HEK293 (cell line): Measurements from ENCODE around the gene ABCC11.

Experiments
- CTCF ChIP-seq: fragments of 450-650 bp; formaldehyde crosslinking; IDR thresholded peaks from 2 replicates; pipeline ENCODE4 v1.5.1; 2016; ENCODE audit warnings: missing biosample characterization, missing genetic modification characterization
- MEIS1 ChIP-seq: sonication (generic); formaldehyde crosslinking; IDR thresholded peaks from 2 replicates; pipeline ENCODE4 v1.8.1; 2022; ENCODE audit warnings: missing genetic modification reagents, mild to moderate bottlenecking, borderline replicate concordance
- PBX3 ChIP-seq: sonication (generic); formaldehyde crosslinking; IDR thresholded peaks from 2 replicates; pipeline ENCODE4 v1.8.1; 2022; ENCODE audit warnings: mild to moderate bottlenecking, moderate library complexity, missing genetic modification reagents
- YY2 ChIP-seq: fragments of 450-650 bp; formaldehyde crosslinking; IDR thresholded peaks from 2 replicates; pipeline ENCODE4 v1.5.1; 2016; ENCODE audit warnings: missing biosample characterization, missing genetic modification characterization
- ZNF324 ChIP-seq: fragments of 450-650 bp; formaldehyde crosslinking; IDR thresholded peaks from 2 replicates; pipeline ENCODE4 v1.5.1; 2016; ENCODE audit warnings: missing biosample characterization, missing genetic modification characterization
- ZNF501 ChIP-seq: fragments of 450-650 bp; formaldehyde crosslinking; IDR thresholded peaks from 2 replicates; pipeline ENCODE4 v1.5.1; 2016; ENCODE audit warnings: missing biosample characterization, missing genetic modification characterization
- ZNF792 ChIP-seq: fragments of 450-650 bp; formaldehyde crosslinking; IDR thresholded peaks from 2 replicates; pipeline ENCODE4 v1.5.1; 2016; ENCODE audit warnings: missing biosample characterization, missing genetic modification characterization
- ZNF830 ChIP-seq: fragments of 450-650 bp; IDR thresholded peaks from 2 replicates; pipeline ENCODE4 v1.5.0; 2018; ENCODE audit warnings: missing biosample characterization, missing genetic modification characterization, low read depth, mild to moderate bottlenecking, moderate library complexity

- TF ChIP-seq PBX3 (CRISPR knock-in tag) = no peak
- no peak for TF ChIP-seq ZNF792 (tag by site-specific recombination)
- no peak for TF ChIP-seq ZNF830 (tag by site-specific recombination)
- no peak for TF ChIP-seq MEIS1 (CRISPR knock-in tag)
- no peak for TF ChIP-seq ZNF324 (tag by site-specific recombination)
- no peak for TF ChIP-seq CTCF (tag by site-specific recombination)
- no peak for TF ChIP-seq ZNF501
- TF ChIP-seq YY2 (tag by site-specific recombination) = no peak
Observed at GRCh38 chr16:48180868-48181480, 66.4 kb downstream of the ABCC11 start.
